ENCODE measurements around the gene KRT20.
"Not testable (repeated sequence)": the region's sequence is repeated elsewhere in the genome, so short reads cannot be mapped to it uniquely, and the experiment has no call there.

KRT20 gene

GRCh38 chr17:40896916-40897455 is 11.9 kb upstream of the KRT20 start:
- no peak for DNase-seq

- DNase-seq = no peak
Measured at GRCh38 chr17:40895106-40895730, 10.2 kb upstream of the KRT20 start.

- no peak for DNase-seq
Measured at GRCh38 chr17:40888196-40888720, 3.2 kb upstream of the KRT20 start.

- no peak for DNase-seq
Measured at GRCh38 chr17:40886090-40886489, 1.0 kb upstream of the KRT20 start.

GRCh38 chr17:40883626-40884334 is 1.3 kb downstream of the KRT20 start:
- no peak for DNase-seq

- no peak for DNase-seq
Measured at GRCh38 chr17:40883031-40883430, 2.0 kb downstream of the KRT20 start.

- DNase-seq = no peak
Measured at GRCh38 chr17:40879026-40879425, 6.0 kb downstream of the KRT20 start.

GRCh38 chr17:40878044-40878443 is 7.0 kb downstream of the KRT20 start:
- no peak for DNase-seq

GRCh38 chr17:40873801-40874200 is 11.2 kb downstream of the KRT20 start:
- DNase-seq = no peak

- no peak for DNase-seq
Measured at GRCh38 chr17:40873255-40873654, 11.8 kb downstream of the KRT20 start.

- no peak for DNase-seq
Measured at GRCh38 chr17:40872416-40872815, 12.6 kb downstream of the KRT20 start.

- DNase-seq = no peak
Measured at GRCh38 chr17:40871316-40871715, 13.7 kb downstream of the KRT20 start.

GRCh38 chr17:40870136-40870535 is 14.9 kb downstream of the KRT20 start:
- DNase-seq = no peak

GRCh38 chr17:40866838-40867237 is 18.2 kb downstream of the KRT20 start, which contains the start of gene KRT12:
Gene KRT12, minus strand, starts transcription at chr17:40867223. Its CDS starts 37 bp downstream, at chr17:40867186.
- no peak for DNase-seq

- DNase-seq = no peak
Measured at GRCh38 chr17:40864661-40865390, 20.2 kb downstream of the KRT20 start.

GRCh38 chr17:40862985-40863733 is 21.9 kb downstream of the KRT20 start:
- DNase-seq = no peak

GRCh38 chr17:40859536-40859935 is 25.5 kb downstream of the KRT20 start:
- no peak for DNase-seq

GRCh38 chr17:40858667-40859066 is 26.4 kb downstream of the KRT20 start:
- not testable (repeated sequence) for DNase-seq

GRCh38 chr17:40857535-40857934 is 27.5 kb downstream of the KRT20 start:
- no peak for DNase-seq

GRCh38 chr17:40854175-40854814 is 30.7 kb downstream of the KRT20 start:
- DNase-seq = no peak

GRCh38 chr17:40852364-40852763 is 32.7 kb downstream of the KRT20 start:
- DNase-seq = no peak
